ENCODE measurements around the gene TRIP12.
"Not testable (repeated sequence)": the region's sequence is repeated elsewhere in the genome, so short reads cannot be mapped to it uniquely, and the experiment has no call there.

The TRIP12 gene

GRCh38 chr2:229749779-229750178 lies 172.0 kb downstream of the TRIP12 start:
- DNase-seq (ENCODE audit: low read depth in 1 of 2, low spot score in 1 of 2), result no peak
- TF ChIP-seq JUND (IDR thresholded peaks at IDR 0.05; ENCODE audit: low read depth), result no peak
- in situ Hi-C loops (cut with HindIII; ENCODE audit: low pct_unique_long_range_greater_than_20kb, low sequenced_read_pairs), result no loop called here

- TF ChIP-seq JUND (IDR thresholded peaks at IDR 0.05; ENCODE audit: low read depth), result no peak
- in situ Hi-C loops (cut with HindIII; ENCODE audit: low pct_unique_long_range_greater_than_20kb, low sequenced_read_pairs), result no loop called here
- DNase-seq (ENCODE audit: low read depth in 1 of 2, low spot score in 1 of 2), result no peak
Measured at GRCh38 chr2:229748950-229749349, 172.9 kb downstream of the TRIP12 start.

- in situ Hi-C loops (cut with HindIII; ENCODE audit: low pct_unique_long_range_greater_than_20kb, low sequenced_read_pairs); DNase-seq (ENCODE audit: low read depth in 1 of 2, low spot score in 1 of 2): not testable (repeated sequence)
Measured at GRCh38 chr2:229742691-229743090, 179.1 kb downstream of the TRIP12 start.

DNA sequence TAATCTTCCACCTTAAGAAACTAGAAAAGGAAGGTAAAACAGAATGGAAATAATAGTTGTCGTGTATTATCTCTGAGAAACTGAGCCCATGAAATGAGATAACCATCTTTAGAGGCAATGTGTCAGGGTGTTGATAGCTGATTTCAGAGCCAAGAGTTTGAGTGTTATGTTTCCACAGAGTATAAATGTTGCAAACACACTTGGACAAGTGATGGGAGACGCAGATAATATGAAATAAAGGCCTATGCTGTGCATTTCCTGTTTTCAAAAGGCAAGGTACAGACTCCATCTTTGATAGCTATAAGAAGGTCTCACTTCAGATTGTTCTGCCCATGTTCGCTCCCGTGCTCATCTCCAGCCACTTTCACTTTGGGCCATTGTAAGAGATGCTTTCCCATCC lies 181.5 kb downstream of the TRIP12 start:
- in situ Hi-C loops (cut with HindIII; ENCODE audit: low pct_unique_long_range_greater_than_20kb, low sequenced_read_pairs), result no loop called here
- no peak for DNase-seq (ENCODE audit: low read depth in 1 of 2, low spot score in 1 of 2)
- TF ChIP-seq JUND (IDR thresholded peaks at IDR 0.05; ENCODE audit: low read depth), result no peak

DNA sequence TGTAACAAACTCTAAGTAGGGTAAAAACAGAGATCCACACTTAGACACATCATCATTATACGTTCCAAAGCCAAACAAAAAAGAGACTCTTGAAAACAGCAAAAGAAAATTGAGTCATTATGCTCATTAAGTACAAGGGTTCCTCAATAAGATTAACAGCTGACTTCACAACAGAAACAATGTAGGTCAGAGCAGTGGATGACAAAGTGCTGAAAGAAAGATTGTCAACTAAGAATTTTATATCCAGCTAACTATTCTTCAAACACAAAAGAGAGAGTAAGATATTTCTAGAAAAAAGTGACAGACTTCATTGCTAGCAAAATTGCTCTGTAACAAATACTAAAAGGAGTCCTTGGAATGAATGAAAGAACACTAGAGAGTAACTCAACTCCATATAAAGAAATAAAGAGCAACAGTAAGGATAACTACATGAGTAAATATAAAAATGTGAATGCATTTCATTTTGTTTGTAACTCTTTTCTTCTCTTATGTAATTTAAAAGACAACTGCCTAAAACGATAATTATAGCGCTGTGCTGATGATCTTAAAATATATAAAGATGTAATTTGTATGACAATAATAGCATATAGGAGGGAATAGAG lies 183.7 kb downstream of the TRIP12 start:
- in situ Hi-C loops (cut with HindIII; ENCODE audit: low pct_unique_long_range_greater_than_20kb, low sequenced_read_pairs), result no loop called here
- DNase-seq (ENCODE audit: low read depth in 1 of 2, low spot score in 1 of 2), result no peak
- no peak for TF ChIP-seq JUND (IDR thresholded peaks at IDR 0.05; ENCODE audit: low read depth)

- in situ Hi-C loops (cut with HindIII; ENCODE audit: low pct_unique_long_range_greater_than_20kb, low sequenced_read_pairs), result no loop called here
- TF ChIP-seq JUND (IDR thresholded peaks at IDR 0.05; ENCODE audit: low read depth), result no peak
- no peak for DNase-seq (ENCODE audit: low read depth in 1 of 2, low spot score in 1 of 2)
Measured at GRCh38 chr2:229734410-229734809, 187.4 kb downstream of the TRIP12 start.

GRCh38 chr2:229733611-229734245 lies 188.1 kb downstream of the TRIP12 start:
- no peak for TF ChIP-seq JUND (IDR thresholded peaks at IDR 0.05; ENCODE audit: low read depth)

DNA sequence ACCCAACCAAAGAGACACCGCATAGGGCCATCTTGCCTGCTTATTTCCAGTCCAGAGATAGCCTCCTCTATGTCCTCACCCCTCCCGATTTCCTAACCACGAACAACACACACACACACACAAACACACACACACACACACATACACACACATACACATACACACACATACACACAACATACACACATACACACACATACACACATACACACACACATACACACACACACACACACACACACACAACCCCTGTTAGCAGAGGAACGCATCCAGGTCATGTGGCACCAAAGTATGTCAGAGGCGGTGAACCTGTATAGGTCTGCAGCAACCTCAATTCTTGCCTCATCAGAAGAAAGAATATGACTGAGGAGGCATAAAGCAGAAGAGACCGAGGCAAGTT lies 188.9 kb downstream of the TRIP12 start:
- DNase-seq (ENCODE audit: low read depth in 1 of 2, low spot score in 1 of 2), result no peak
- no peak for TF ChIP-seq JUND (IDR thresholded peaks at IDR 0.05; ENCODE audit: low read depth)
- in situ Hi-C loops (cut with HindIII; ENCODE audit: low pct_unique_long_range_greater_than_20kb, low sequenced_read_pairs), result no loop called here

More at GRCh38 chr2:229733611-229734245, 188.1 kb downstream of the TRIP12 start:
- DNase-seq (ENCODE audit: low read depth in 1 of 2, low spot score in 1 of 2), result no peak
- in situ Hi-C loops (cut with HindIII; ENCODE audit: low pct_unique_long_range_greater_than_20kb, low sequenced_read_pairs), result no loop called here

GRCh38 chr2:229731916-229732315 lies 189.9 kb downstream of the TRIP12 start:
- in situ Hi-C loops (cut with HindIII; ENCODE audit: low pct_unique_long_range_greater_than_20kb, low sequenced_read_pairs), result no loop called here
- DNase-seq (ENCODE audit: low read depth in 1 of 2, low spot score in 1 of 2), result no peak
- TF ChIP-seq JUND (IDR thresholded peaks at IDR 0.05; ENCODE audit: low read depth), result no peak

DNA sequence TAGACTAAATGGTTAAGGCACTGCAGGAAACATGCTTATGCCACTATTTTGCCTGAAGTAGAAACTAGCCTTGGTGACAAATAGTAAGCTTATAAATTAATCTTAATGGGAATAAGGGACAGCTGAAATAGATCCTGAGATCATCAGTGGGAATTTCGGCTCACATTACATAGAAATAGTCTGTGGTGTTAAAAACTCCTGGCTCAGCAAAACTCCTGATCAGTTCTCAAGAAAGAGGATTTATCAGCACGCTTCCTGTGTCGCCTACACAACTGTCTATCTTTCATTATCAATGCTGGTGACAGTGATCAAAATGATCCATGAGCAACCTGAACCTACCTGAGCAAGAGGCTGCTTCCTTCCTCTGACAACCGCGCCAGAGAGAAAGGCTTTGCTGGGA lies 190.4 kb downstream of the TRIP12 start:
- in situ Hi-C loops (cut with HindIII; ENCODE audit: low pct_unique_long_range_greater_than_20kb, low sequenced_read_pairs), result no loop called here
- no peak for DNase-seq (ENCODE audit: low read depth in 1 of 2, low spot score in 1 of 2)
- no peak for TF ChIP-seq JUND (IDR thresholded peaks at IDR 0.05; ENCODE audit: low read depth)

DNA sequence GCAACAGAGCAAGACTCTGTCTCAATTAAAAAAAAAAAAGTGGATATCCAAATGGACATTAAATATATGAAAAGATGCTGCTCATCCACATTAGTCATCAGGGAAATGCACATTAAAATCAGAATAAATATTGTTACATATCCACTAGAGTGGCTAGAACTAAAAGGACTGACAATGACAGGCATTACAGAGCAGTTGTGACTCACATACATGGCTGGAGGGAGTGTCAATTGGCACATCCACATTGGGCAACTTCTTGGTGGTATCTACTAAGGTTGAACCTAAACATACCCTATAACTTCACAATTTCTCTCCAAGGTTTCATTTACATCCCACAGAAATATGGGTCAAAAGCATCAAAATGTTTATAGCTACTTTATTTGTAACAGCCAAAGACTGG lies 193.4 kb downstream of the TRIP12 start:
- TF ChIP-seq JUND (IDR thresholded peaks at IDR 0.05; ENCODE audit: low read depth), result no peak
- in situ Hi-C loops (cut with HindIII; ENCODE audit: low pct_unique_long_range_greater_than_20kb, low sequenced_read_pairs), result no loop called here
- DNase-seq (ENCODE audit: low read depth in 1 of 2, low spot score in 1 of 2), result no peak

GRCh38 chr2:229726643-229727042 lies 195.2 kb downstream of the TRIP12 start:
- TF ChIP-seq JUND (IDR thresholded peaks at IDR 0.05; ENCODE audit: low read depth), result no peak
- no peak for DNase-seq (ENCODE audit: low read depth in 1 of 2, low spot score in 1 of 2)
- in situ Hi-C loops (cut with HindIII; ENCODE audit: low pct_unique_long_range_greater_than_20kb, low sequenced_read_pairs), result no loop called here

GRCh38 chr2:229725716-229726574 lies 195.9 kb downstream of the TRIP12 start:
- TF ChIP-seq JUND (IDR thresholded peaks at IDR 0.05; ENCODE audit: low read depth), result no peak
- DNase-seq (ENCODE audit: low read depth in 1 of 2, low spot score in 1 of 2), result no peak
- in situ Hi-C loops (cut with HindIII; ENCODE audit: low pct_unique_long_range_greater_than_20kb, low sequenced_read_pairs), result no loop called here

DNA sequence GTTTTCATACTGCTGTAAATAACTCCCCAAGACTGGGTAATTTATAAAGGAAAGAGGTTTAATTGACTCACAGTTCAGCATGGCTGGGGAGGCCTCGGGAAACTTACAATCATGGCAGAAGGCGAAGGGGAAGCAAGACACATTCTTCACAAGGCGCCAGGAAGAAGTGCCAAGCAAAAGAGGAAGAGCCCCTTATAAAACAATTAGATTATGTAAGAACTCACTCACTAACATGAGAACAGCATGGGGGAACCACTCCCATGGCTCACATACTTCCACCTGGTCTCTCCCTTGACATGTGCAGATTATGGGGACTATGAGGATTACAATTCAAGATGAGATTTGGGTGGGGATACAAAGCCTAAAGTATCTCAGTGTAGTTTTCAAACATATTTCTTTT lies 198.6 kb downstream of the TRIP12 start:
- DNase-seq (ENCODE audit: low read depth in 1 of 2, low spot score in 1 of 2); in situ Hi-C loops (cut with HindIII; ENCODE audit: low pct_unique_long_range_greater_than_20kb, low sequenced_read_pairs): not testable (repeated sequence)
